ENCODE data around the gene COQ8B.

DNA sequence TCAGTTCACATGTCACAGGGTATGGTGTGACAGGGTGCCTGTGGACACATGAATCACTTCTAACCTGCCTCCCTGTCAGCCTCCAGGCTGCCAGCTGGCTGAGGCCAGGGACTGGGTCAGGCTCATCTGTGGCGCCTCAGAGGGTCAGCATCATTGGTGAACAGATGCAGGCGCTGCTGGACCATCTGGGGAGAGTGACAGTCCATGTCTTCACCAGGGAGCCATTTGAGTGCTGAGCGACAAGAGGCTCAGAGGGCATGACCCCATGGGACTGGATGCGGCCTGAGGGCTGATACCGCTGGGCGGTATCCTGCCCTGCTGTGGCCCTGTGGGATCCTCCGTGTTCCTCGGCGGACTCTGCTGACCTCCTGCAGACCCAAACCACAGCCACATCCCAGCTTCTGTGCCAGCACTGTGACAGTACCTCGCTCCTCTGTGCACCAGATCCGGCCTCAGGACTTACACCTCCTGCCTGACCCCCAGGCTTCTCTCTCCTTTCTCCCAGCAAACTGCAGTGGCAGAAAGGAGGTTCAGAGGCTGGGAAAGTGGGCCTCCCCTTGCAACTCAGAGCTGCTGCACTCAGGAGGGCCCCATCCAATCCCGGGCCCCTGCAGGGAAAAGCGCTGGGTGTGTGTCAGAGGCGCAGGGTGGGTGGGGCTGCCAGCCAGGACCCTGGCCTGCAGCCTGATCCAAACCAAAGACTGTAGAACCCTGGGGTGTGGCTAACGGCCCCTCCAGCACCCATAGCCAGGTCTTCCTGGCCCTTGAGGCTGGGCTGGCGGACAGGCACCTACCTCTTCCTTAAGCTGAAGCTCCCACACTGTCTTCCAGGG, 23.4 kb upstream of the COQ8B start:
- TF ChIP-seq, protein P1, sequence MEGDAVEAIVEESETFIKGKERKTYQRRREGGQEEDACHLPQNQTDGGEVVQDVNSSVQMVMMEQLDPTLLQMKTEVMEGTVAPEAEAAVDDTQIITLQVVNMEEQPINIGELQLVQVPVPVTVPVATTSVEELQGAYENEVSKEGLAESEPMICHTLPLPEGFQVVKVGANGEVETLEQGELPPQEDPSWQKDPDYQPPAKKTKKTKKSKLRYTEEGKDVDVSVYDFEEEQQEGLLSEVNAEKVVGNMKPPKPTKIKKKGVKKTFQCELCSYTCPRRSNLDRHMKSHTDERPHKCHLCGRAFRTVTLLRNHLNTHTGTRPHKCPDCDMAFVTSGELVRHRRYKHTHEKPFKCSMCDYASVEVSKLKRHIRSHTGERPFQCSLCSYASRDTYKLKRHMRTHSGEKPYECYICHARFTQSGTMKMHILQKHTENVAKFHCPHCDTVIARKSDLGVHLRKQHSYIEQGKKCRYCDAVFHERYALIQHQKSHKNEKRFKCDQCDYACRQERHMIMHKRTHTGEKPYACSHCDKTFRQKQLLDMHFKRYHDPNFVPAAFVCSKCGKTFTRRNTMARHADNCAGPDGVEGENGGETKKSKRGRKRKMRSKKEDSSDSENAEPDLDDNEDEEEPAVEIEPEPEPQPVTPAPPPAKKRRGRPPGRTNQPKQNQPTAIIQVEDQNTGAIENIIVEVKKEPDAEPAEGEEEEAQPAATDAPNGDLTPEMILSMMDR (IDR thresholded peaks at IDR 0.05) = no peak
- TF ChIP-seq POLR2A (IDR thresholded peaks at IDR 0.05) (no peak), POLR2AphosphoS5 (IDR thresholded peaks at IDR 0.05) (no peak), EP300 (IDR thresholded peaks at IDR 0.05) (no peak)

All from upper lobe of left lung (tissue), 4 donors.